ENCODE measurements around the gene TMEM97. TPM values are rescaled to one million over a fixed set of nuclear protein-coding genes. Genes with fewer than 3 reads are reported as not detected.

TMEM97 gene
- total and polyA plus RNA-seq, 9 donors, result 18.7 to 93.0 (median 26.0) TPM

DNA sequence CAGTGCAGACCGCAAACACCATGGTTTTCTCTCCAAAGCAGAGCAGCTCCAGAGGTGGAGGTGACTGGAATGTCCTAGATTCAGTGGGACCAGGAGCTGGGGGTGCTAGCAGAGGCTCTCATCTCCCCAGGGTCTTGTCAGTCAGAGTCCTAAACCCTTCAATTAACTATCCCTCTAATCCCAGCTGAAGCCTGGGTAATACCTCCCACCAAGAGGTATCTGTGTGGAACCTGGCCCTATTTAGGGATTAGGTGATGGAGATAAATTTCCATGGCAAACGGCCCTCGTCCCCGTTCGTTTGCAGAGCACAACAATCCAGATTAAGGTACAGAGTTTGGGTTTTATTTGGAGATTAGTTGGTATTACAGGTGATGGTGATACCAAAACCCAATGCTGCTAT is 44.2 kb downstream of the TMEM97 start:
- no peaks in the 10 kb centered on the region for H3K36me3 ChIP-seq
- peaks cover 1% of the 10 kb centered on the region for H3K4me1 ChIP-seq (ENCODE audit: insufficient read depth)
- intact Hi-C loops (cut with DNase I), result no loop called here
- no peak for DNase-seq
- no peak overlapping the region for H3K4me3 ChIP-seq
- H3K9me3 ChIP-seq, result no peaks in the 10 kb centered on the region
- TF ChIP-seq, protein P1, sequence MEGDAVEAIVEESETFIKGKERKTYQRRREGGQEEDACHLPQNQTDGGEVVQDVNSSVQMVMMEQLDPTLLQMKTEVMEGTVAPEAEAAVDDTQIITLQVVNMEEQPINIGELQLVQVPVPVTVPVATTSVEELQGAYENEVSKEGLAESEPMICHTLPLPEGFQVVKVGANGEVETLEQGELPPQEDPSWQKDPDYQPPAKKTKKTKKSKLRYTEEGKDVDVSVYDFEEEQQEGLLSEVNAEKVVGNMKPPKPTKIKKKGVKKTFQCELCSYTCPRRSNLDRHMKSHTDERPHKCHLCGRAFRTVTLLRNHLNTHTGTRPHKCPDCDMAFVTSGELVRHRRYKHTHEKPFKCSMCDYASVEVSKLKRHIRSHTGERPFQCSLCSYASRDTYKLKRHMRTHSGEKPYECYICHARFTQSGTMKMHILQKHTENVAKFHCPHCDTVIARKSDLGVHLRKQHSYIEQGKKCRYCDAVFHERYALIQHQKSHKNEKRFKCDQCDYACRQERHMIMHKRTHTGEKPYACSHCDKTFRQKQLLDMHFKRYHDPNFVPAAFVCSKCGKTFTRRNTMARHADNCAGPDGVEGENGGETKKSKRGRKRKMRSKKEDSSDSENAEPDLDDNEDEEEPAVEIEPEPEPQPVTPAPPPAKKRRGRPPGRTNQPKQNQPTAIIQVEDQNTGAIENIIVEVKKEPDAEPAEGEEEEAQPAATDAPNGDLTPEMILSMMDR (IDR thresholded peaks at IDR 0.05), result no peak
- TF ChIP-seq EP300 (IDR thresholded peaks at IDR 0.05) (no peak), POLR2A (IDR thresholded peaks at IDR 0.05) (no peak)
- whole genome bisulfite sequencing, 3 donors, result 82 to 88% (median 87%) methylated on average over 5 of the region's 5 CpGs
- H3K27me3 ChIP-seq, result no peaks in the 10 kb centered on the region
- H3K27ac ChIP-seq, result no peak overlapping the region

DNA sequence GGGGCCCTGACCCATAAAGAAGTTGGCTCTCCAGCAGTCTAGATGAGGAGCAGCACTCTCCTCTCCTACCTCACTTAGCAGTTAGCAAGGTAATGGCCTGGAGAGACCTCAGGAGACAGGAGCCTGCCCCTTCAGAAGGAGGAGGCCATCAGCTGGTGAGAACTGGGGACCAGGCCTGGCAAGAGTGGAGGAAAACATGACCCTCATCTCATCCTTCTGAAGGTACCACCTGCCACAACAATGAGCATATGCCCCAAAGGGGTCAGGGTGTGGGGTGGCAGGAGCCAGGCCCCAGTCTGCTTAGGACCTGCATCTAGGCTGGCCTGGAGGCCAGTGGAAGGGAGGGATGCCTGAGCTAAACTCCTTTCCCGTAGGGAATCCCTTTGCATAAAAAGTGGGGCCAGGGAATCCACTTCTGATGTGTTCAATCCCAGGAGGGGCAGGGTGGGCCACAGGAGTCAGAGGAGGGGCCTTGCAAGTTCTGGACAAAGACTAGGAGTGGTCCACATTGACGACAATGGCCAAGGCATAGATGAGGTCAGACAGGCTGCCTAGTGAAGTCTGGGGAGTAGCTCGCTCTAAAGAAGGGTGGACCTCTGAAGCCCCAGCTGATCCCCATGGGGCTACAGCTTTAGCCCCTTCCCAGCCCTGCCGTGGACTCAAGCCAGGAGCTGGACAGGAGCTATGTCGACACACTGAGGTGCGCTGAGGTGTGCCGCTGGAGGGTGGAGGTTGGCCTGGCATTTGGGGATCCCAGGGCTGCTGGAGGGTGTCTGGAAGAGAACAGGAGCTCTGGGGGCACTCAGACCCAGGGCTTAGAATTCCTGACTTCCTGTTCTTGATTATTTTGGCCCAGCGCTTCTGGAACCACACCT is 45.0 kb downstream of the TMEM97 start:
- TF ChIP-seq EP300 (IDR thresholded peaks at IDR 0.05) (no peak), POLR2A (IDR thresholded peaks at IDR 0.05) (no peak)
- TF ChIP-seq, protein P1 (IDR thresholded peaks at IDR 0.05), result no peak
- Histone ChIP-seq H3K27ac (no peak overlapping the region), H3K4me3 (no peak overlapping the region), H3K4me1 (ENCODE audit: insufficient read depth) (no peaks in the 10 kb centered on the region), H3K9me3 (no peaks in the 10 kb centered on the region), H3K36me3 (no peaks in the 10 kb centered on the region), H3K27me3 (no peaks in the 10 kb centered on the region)
- 80 to 84% (median 83%) methylated on average over 8 of the region's 8 CpGs for WGBS, 3 donors
- intact Hi-C loops (cut with DNase I), result no loop called here
- no peak for DNase-seq

DNA sequence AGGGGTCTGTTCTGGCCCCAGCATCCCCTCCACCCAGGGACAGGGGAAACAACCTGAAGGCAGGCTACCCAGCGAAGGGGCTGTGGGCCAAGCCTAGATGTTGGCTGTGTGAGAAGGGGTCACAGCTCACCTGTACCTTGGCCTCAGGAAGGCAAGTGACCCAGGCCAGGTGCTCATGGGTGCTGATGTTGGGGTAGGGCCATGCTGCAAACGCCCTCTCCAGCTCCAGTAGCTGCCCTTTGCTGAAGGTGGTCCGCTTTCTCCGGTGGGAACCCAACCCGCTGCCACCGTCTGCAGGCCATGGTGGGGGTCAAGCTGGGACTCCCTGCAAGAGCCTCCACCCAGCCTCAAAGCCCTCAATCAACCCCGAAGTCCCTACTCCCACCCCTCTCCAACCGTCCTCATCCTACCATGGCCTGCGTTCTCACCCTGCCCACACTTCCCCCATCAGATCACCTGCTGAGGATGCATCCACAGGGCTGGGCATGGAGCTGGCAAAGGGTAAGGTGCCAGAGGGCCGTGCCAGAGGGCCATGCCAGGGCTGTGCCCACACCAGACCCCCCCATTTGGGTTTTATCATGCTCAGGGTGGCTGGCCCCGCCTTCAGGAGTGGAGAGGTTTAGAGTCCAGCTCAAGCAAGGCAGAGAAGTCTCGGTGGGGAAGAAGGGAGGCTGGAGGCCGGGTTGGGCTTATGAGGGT is 45.8 kb downstream of the TMEM97 start, which contains the start of gene SEBOX:
Gene SEBOX, minus strand, starts transcription at position 535 of the 699 bp plus-strand sequence. Its CDS starts 48 bp downstream, at position 487.
- H3K4me3 ChIP-seq, result no peak within 1 kb of the TSS
- H3K4me1 ChIP-seq (ENCODE audit: insufficient read depth), result no peaks in the 10 kb centered on the region
- TF ChIP-seq, protein P1 (IDR thresholded peaks at IDR 0.05), result no peak
- TF ChIP-seq EP300 (IDR thresholded peaks at IDR 0.05), result no peak
- TF ChIP-seq POLR2A (IDR thresholded peaks at IDR 0.05), result no peak
- no peak for DNase-seq
- H3K27me3 ChIP-seq, result no peaks in the 10 kb centered on the region
- H3K9me3 ChIP-seq, result no peaks in the 10 kb centered on the region
- intact Hi-C loops (cut with DNase I), result no loop called here
- H3K27ac ChIP-seq, result no peak within 1 kb of the TSS
- H3K36me3 ChIP-seq, result no peaks in the 10 kb centered on the region
- 85 to 91% (median 87%) methylated on average over 13 of the region's 13 CpGs for WGBS, 3 donors

DNA sequence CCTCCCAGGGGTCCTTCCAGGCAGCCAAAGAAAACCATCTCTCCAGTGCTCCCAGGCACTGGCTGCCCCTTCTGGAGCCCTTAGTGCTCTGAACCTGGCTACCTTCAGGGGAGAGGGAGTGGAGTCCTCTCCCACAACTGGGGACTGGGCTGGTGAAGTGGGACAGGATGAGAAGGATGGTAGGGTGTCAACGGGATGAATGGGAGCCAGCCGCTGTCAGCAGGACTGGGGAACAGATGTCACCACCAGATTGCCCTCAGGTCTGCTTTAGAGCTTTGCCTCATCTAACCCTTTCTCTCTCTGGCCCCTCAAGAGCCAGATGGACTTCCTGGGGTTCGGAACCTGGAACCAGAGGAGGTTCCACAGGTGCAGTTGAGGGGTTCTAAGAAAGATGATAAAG is 46.5 kb downstream of the TMEM97 start:
- Histone ChIP-seq H3K9me3 (no peaks in the 10 kb centered on the region), H3K4me3 (no peak overlapping the region), H3K27ac (no peak overlapping the region), H3K36me3 (no peaks in the 10 kb centered on the region), H3K27me3 (no peaks in the 10 kb centered on the region), H3K4me1 (ENCODE audit: insufficient read depth) (no peaks in the 10 kb centered on the region)
- no peak for TF ChIP-seq EP300 (IDR thresholded peaks at IDR 0.05)
- TF ChIP-seq POLR2A (IDR thresholded peaks at IDR 0.05), result no peak
- TF ChIP-seq, protein P1 (IDR thresholded peaks at IDR 0.05), result no peak
- 83 to 91% (median 84%) methylated on average over 3 of the region's 3 CpGs for WGBS, 3 donors
- intact Hi-C loops (cut with DNase I), result no loop called here
- DNase-seq, result no peak

All from ovary (tissue), 9 donors.